Fibroblast of skin of right quadriceps (primary cell): ENCODE data around the gene KLHL28.

Experiments used
- DNase-seq: peaks from one replicate; pipeline ENCODE4 v3.0.0-alpha.2; 2013

Gene KLHL28

DNA sequence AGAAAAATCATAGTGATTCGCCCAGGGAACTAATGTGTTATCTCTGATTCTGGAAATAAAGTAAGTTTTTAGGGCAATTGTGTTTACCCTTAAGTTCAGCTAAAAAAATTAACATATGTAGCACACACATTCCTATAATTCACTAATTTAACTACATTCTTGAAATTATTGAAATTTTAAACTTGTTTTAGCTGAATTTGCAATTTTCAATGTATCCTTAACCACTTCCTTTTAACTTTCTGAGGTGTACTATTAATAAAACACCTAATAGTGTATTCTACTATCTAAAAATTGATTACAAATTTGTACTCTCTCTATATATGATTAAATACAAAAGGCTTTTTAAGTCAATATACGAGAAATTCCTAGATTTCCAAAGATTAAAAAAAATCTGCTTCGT lies 2.2 kb downstream of the KLHL28 start:
- DNase-seq: no peak

DNA sequence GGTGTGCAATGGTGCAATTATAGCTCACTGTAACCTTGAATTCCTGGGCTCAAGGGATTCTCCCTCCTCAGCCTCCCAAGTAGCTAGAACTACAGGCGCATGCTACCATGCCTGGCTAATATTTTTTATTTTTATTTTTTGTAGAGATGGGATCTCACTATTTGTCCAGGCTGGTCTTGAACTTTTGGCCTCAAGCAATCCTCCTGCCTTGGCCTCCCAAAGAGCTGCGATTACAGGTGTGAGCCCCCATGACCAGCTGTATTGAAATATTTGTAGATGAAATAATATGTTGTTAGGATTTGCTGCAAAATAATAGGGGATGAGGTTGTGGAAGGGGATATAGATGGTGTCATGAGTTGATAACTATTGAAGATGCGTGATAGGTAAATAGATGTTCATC lies 4.9 kb downstream of the KLHL28 start:
- no peak for DNase-seq

DNA sequence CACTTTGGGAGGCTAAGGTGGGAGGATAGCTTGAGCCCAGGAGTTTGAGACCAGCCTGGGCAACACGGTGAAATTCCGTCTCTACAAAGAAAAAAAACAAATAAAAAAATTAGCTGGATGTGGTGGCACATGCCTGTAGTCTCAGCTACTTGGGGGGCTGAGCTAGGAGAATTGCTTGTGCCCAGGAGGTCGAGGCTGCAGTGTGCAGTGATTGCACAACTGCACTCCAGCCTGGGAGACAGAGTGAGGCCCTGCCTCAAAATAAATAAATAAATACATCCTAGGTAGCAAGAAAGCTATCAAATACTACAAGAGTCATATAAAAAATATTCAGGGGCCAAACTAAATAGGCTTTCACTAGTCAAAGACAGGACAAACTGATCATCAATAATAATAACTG lies 6.2 kb downstream of the KLHL28 start:
- DNase-seq: no peak

DNA sequence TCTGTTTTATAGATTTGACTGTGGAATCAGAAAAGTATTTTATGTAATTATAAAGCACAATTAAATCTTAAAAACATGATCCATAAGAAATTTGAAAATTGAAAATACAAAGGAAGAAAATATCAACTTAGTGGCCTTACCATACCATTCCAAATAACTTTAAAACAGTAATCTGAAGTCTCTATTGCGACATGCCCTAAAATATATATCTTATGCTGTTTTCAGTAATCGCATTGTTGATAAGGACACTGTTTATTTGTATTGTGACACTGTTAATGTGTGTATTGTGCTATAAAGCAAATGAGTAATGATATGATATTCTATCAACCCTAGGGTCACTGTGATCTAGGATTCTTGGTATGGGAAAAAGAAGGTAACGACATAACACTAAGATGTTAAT lies 7.0 kb downstream of the KLHL28 start:
- no peak for DNase-seq

DNA sequence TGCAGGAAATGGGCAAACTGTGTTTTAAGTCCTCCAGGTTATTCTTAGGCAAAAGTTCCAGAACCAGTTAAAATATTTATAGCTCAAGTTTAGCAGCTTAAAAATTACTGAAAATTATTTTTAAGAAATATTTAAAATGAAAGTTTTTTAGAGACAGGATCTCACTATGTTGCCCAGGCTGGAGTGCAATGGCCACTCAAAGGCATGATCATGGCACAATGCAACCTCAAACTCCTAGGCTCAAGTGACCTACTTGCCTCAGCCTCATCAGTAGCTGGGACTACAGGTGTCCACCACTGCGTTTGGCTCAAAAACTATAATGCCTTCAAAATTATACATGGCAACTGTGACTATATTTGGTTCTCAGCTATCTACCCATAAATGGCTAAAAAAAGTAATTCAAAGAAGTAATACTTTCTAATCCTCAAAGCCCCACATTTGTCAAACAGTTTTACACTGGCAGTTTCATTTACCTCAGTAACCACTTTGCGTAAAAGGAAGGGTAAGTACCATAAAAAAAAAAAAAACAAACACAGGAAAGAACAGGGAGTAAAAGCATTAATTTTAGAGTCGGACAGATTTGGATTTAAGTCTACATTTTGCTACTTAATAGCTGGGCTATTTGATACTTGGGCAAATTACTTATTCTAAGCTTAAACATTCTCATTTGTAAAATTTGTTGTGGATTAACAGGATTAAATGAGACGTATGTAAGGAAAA lies 9.2 kb downstream of the KLHL28 start:
- DNase-seq: no peak

DNA sequence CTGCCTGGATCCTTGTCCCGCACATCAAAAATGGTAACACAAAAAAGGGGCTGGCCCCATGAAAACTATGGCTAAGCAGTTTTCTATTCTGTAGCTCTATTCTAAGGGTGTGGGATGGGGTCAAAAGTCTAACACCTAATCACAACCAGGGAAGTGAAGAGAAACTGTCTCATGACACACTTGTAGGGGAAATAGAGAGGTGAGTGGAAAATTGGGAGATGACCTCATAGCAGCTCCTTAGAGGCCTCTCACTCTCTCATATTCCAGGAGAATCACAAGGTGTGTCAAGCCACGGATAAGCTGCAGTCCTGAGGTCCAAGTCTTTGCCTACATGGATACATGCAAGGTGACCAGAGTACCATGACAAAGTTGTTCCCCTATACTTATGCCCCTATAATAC lies 10.7 kb downstream of the KLHL28 start:
- DNase-seq: no peak

DNA sequence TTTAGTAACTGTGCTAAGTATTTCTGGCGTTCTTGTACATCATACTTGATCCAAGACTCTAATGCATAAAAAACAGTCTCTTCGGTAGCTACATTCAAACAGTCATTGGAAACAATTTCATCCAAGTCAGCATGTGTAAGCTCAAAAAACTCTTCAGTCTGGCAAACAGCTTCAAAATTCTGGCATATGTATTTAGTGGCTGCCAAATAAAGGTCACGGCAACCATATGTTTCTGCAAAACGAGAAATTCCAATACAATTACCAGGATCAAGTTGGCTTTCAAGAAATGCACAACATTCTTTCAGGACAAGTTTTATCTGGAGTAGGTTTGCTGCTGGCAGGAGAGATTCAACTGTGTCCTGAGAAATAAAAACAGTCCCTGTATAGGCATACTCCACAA lies 16.5 kb downstream of the KLHL28 start:
- peak; percentile 94 for DNase-seq

DNA sequence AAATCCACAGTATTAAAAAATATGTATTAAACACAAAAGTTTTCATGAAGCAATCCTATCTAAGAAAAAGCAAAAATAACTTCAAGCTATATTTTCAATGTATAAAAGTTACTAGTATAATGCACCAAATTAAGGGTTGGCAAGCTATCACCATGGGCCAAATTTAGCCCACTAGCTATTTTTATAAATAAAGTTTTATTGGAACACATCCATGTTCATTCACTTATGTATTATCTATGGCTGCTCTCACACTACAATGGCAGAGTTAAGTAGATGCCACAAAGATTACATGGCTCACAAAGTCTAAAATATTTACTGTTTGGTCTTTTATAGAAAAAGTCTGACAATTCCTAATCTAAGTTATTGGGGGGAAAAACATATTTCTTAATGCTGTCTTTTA lies 17.6 kb downstream of the KLHL28 start:
- no peak for DNase-seq

DNA sequence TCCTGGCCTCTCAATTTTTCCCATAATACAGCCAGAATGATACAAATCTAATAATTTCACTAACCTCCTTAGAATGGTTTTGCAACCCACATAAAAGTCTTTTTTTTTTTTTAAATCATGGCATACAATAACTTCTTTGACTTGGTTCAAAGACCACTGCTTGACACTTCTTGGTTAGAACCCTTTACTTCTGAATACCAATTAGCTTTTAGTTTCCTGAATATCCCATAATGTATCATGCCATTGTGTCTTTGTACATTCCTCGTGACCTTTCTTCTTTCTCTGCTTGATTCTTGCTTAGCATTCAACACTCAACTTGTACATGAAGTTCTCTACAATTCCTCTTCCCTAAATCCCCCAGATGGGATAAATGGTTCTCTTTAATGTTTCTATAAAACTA lies 19.3 kb downstream of the KLHL28 start:
- no peak for DNase-seq

DNA sequence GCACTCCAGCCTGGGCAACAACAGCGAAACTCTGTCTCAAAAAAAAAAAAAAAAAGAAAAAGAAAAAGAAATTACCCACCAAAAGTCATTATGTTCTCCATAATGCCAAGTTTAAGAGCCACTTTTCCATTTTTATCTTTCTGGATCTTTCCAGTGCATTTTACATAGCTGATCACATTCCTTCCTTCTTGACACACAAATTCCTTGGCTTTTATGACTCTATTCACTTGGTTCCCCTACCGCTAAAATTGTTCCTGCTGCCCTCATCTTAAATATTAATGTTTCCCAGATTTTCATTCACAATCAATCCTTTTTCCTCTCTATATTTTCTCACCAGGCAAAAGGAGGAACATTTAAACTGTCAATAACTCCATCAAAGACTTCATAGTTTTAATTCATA lies 20.2 kb downstream of the KLHL28 start:
- peak; percentile 22 for DNase-seq

DNA sequence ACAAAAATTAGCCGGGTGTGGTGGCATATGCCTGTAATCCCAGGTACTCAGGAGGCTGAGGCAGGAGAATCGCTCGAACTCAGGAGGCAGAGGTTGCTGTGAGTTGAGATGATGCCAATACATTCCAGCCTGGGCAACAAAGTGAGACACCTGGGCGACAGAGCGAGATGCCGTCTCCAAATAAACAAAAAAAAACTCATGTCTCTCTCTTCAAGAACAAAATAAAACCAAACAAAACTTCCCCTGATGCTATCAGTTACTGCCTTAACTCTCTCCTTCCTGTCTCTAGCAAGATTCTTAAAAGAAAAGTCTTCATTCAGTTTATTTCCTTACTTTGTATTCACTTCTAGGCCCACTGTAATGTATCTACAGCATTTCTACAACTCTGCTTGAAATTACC lies 20.8 kb downstream of the KLHL28 start:
- no peak for DNase-seq

DNA sequence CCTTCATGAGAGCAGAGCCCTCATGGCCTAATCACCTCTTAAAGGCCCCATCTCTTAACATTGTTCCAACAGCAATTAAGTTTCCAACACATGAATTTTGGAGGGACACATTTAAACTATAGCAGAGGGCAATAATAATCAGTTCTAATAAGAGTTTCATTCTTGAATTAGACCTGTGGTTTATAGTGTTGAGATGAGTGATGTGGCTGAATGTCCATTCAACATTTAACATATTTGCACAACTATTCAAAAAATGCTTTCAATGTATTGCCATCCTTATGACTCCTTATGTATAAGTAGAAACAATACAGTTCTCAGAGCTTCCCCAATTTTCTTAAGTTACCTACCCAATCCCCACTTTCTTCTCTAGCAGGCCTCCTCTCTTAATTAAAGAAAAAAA lies 21.5 kb downstream of the KLHL28 start:
- DNase-seq: peak; percentile 57

DNA sequence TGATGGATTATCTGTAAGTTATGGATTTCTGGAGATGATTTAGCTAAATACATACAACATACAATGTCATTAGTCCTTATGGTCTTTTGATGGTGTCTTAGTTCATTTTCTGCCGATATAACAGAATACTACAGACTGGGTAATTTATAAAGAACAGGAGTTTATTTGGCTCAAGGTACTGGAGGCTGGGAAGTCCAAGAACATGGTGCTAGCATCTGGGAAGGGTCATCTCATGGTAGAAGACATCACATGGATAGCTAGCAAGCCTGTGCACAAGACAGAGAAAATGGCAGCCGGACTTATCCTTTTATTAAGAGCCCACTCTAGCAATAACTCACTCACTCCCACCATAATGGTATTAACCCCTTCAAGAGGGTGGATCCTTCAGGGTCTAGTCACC lies 24.2 kb downstream of the KLHL28 start:
- DNase-seq: no peak

DNA sequence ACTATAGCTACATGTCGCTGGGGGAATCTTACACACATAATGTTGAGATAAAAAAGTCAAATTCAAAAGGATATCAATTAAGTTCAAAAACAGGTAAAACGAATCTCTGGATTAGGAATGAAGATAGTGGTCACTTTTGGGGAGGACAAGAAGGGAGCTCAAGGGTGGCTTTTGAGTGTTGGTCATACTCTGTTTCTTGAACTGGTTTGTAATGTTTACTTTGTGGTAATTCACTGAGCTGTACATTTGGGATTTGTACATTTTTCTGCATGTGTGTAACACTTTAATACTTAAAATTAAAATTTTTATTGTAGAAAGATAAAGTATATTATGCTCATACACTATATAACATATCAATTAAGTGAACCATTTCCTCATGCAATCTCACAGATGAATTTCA lies 26.6 kb downstream of the KLHL28 start:
- no peak for DNase-seq

DNA sequence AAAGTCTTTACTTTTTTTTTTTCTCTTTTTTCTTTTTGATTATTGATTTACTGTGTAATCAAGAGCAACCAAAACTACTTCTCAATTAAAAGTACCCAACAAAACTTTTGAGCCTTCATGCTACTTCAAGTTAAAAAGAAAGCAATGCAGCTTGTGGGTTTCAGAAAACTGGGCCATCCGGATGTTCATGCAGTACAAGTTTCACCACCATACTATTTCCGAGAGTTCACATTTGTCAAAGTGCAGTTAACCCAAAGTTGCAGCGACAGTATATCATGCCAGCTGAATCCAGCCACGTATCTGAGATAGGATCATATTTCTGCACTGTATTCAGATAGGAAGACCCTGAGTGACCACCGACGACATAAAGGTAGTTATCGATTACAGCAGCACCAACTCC lies 33.0 kb downstream of the KLHL28 start:
- no peak for DNase-seq

DNA sequence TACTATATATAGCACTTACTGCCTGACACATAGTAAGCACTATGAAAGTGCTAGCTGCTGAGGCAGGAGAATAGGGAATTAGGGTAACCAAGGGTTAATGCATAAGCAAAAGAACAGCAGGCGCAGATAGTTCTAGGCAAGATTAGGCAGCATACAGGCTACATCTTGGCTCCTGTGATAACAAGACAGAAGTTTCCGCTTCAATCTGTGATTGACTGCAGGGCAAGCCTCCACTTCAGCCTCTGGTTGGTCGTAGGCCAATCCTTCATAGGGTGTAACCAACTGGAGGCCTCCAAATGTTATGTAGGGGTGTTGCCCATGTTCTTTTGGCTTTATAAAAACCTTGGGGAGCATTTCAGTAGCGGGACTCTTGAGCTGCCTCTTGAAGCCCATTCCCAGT lies 46.9 kb downstream of the KLHL28 start:
- no peak for DNase-seq

DNA sequence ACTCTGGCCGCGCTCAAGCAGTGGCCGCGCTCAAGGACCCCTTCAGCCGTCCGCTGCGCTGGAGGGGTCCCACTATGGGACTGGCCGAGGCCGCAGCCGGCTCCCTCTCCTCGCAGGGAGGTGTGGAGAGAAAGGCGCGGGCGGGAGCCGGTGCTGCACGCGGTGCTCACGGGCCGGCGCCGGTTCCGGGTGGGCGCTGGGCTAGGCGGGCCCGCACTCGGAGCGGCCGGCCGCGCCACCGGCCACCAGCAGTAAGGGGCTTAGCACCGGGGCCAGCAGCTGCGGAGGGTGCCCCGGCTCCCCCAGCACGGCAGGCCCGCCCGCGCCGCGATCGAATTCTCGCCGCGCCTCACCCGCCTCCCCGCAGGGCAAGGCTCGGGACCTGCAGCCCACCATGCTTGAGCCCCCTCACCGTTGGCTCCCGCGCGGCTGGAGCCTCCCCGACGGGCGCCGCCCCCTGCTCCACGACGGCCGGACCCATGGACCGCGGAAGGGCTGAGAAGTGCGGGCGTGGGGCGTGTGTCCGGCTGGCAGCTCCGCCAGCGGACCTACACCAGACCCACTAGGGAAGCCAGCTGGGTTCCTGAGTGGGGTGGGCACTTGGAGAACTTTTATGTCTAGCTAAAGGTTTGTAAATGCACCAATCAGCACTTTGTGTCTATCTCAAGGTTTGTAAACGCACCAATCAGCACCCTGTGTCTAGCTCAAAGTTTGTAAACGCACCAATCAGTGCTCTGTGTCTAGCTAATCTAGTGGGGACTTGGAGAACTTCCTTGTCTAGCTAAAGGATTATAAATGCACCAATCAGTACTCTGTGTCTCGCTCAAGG lies 49.5 kb downstream of the KLHL28 start:
- no peak for DNase-seq

DNA sequence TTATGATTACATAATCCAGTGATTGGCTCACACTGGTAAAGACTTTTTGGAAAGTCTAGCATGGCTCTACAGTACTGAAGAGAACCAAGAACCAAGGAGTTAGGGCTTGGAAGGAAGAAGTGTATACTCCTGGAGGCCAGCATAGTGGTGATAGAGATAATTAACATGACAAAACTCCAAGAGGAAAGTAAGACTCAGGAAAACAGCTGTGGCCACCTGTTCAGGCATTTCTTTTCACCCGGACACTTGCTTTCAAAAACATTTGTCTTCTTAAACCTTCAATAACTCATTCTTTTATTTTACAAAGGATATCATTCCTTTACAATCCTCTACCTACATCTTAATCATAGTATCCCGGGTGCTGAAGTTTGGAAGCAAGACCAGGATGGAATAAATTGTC lies 50.9 kb downstream of the KLHL28 start:
- no peak for DNase-seq

DNA sequence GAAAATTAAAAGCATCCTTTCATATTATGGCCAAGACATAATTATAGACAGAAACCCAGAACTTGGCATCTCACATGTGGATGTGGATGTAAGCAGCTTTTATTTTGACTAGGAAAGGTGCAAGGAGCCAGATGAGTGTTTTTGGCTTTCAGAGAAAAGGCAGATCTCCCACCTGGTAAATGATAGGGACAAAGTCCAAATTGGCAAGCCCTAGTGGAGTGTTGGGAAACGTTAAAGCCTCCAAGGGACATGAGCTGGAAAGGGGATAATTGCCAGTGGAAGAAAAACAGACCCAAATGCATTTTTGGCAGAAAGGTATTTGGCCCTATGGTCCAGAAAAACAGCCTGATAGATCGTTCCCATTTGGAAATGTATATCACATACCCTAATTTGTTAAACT lies 60.1 kb downstream of the KLHL28 start:
- no peak for DNase-seq

DNA sequence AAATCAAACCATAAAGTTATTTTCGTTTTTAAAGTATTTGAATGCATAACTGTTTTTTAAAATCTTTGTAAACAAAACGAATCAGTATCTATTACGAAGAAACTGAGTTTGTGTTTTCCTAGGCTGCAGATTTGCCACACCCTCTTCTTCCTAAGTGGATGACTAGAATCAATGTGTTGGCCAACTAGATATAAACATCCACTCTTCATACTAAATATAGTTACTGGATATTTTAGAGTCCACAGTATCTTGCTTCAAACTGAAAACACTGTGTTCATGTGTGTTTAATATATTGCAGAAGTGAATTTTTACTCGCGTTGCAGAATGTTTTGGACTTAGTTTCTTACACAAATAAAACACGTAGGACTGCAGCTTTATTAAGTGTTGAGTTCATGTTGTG lies 63.2 kb downstream of the KLHL28 start:
- no peak for DNase-seq

DNA sequence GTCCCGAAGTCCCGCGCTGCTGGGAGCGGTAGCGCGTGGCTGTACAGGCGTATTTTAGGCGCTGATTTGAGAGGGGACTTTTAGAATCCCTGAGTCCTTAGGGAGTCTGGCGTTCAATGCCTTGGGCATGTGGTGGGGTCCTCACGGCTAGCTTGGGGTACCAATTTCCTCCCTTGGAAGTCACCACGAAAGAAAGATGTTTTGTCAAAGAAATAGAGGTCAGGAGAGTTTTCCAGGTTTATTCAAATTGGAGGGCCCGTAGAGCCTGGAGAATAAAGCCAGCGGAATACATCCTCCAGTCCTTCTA lies 63.9 kb downstream of the KLHL28 start:
- DNase-seq: no peak

DNA sequence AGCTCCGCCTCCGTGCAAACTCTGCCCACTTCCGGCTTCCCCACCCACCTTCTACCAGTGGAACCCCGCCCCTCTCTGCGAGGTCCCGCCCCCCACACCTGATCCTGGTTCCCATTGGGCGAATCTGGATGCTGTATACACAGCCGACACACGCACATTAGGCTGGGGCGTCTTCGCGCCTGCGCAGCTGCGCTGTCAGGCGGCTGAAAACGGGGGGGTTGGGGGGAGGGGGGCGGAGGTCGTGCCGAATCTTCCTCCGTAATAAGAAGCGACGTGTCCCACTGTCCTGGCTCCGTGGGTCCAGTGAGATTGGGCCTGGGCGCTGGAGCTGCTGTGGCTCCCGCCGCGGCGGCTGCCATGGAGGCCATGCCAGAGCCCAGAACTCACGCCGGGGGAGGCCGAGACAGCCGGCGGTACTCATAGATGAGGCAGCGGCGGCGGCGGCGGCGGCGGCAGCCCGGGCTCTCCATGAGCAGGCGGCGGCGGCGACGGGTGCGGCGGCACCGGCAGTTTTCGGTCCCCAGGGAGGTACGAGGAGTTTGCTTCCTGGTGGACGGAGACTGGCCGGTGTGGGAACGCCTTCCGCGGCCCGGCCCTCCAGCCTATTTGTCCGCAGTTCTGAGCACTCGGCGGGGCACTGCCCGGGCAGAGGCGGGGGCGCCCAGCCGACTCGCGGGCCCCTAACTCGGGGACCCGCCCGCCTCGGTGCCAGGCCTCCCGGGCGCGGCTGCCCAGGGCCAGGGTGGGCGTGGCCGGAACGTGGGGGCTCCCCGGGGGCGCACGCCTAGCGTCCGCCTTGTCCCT lies 64.5 kb downstream of the KLHL28 start:
- peak; percentile 97 for DNase-seq

DNA sequence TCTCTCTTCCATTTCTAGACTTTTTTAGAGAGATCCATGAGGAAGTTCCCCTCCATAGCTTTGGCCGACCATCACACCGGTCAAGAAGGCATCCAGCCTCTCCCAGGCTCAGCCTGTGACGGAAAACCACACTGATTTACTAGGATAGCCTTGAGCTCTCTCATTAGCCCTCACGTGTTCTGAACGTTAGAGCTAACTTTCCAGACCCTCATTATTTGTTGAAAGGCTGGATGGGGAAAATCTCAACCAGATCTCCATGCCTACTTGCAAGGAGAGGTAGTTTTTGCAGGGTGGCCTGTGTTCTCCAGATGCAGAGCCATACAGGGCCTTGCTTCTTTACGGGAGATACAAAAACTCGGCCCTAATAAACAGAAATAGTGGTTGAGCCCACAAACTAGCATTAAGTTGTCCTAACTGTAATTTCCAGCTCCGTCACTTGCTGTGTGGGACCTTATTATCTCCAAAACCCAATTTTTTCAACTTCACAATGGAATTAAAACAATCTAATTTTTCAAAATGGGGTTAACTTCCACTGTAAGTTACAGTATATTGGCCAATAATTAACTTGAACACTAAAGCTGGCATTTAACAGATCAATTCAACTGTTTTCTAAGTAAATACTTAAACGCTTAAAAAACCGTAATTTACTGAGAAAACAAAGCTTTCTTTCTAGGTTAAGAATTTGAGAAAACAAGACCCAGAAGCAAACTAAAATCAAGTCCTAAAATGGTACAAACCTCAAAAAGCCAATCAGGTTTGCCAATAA lies 65.3 kb downstream of the KLHL28 start:
- no peak for DNase-seq
